Hippocampal formation (tissue), 2 donors: Measurements from ENCODE around the gene EPHB1.
A peak's percentile ranks its signal among the peaks of the same experiment; 100 is the strongest.
"Not testable (repeated sequence)": the region's sequence is repeated elsewhere in the genome, so short reads cannot be mapped to it uniquely, and the experiment has no call there.

Experiments
- DNase-seq, 2 donors: peaks; one replicate each; lab custom pipeline; 2025; lab: John Stamatoyannopoulos, UW

EPHB1 gene

GRCh38 chr3:134776518-134776917 is 18.5 kb upstream of the EPHB1 start:
- DNase-seq: no peak

GRCh38 chr3:134777341-134777740 is 17.7 kb upstream of the EPHB1 start:
- no peak for DNase-seq

GRCh38 chr3:134788283-134788682 is 6.8 kb upstream of the EPHB1 start:
- DNase-seq: not testable (repeated sequence)

GRCh38 chr3:134790065-134790464 is 5.0 kb upstream of the EPHB1 start:
- DNase-seq: no peak

- no peak for DNase-seq
Measured at GRCh38 chr3:134791992-134792391, 3.1 kb upstream of the EPHB1 start.

- no peak for DNase-seq
Measured at GRCh38 chr3:134792700-134793099, 2.4 kb upstream of the EPHB1 start.

- no peak for DNase-seq
Measured at GRCh38 chr3:134793562-134793961, 1.5 kb upstream of the EPHB1 start.

GRCh38 chr3:134794323-134794722 is 737 bp upstream of the EPHB1 start:
- no peak for DNase-seq

- peak in 1 of 2 donors; percentile 46 for DNase-seq
Measured at GRCh38 chr3:134795746-134796280, 753 bp downstream of the EPHB1 start.

- DNase-seq: peak in 1 of 2 donors; percentile 46
Measured at GRCh38 chr3:134796281-134797056, 1.4 kb downstream of the EPHB1 start.

- DNase-seq: no peak
Measured at GRCh38 chr3:134797057-134797740, 2.1 kb downstream of the EPHB1 start.

- no peak for DNase-seq
Measured at GRCh38 chr3:134797741-134798451, 2.8 kb downstream of the EPHB1 start.

GRCh38 chr3:134798681-134799311 is 3.7 kb downstream of the EPHB1 start:
- no peak for DNase-seq

- DNase-seq: no peak
Measured at GRCh38 chr3:134799393-134799792, 4.3 kb downstream of the EPHB1 start.

GRCh38 chr3:134801204-134801958 is 6.3 kb downstream of the EPHB1 start:
- no peak for DNase-seq

GRCh38 chr3:134802428-134803050 is 7.5 kb downstream of the EPHB1 start:
- no peak for DNase-seq

GRCh38 chr3:134803051-134803505 is 8.0 kb downstream of the EPHB1 start:
- DNase-seq: no peak

- DNase-seq: no peak
Measured at GRCh38 chr3:134803652-134804051, 8.6 kb downstream of the EPHB1 start.

- no peak for DNase-seq
Measured at GRCh38 chr3:134804508-134805480, 9.7 kb downstream of the EPHB1 start.
